VCaP (cell line): Measurements from ENCODE around the gene MRPL21.

Source experiments
- H3K27ac ChIP-seq: fragments of 450-650 bp; 2 replicates; pipeline ENCODE4 v1.5.1; 2017
- TF ChIP-seq, protein P1 (sequence below): fragments of 450-650 bp; conservative IDR thresholded peaks from 2 replicates; pipeline ENCODE4 v1.5.1; 2017; ENCODE audit warnings: mild to moderate bottlenecking, moderate library complexity

Gene MRPL21

DNA sequence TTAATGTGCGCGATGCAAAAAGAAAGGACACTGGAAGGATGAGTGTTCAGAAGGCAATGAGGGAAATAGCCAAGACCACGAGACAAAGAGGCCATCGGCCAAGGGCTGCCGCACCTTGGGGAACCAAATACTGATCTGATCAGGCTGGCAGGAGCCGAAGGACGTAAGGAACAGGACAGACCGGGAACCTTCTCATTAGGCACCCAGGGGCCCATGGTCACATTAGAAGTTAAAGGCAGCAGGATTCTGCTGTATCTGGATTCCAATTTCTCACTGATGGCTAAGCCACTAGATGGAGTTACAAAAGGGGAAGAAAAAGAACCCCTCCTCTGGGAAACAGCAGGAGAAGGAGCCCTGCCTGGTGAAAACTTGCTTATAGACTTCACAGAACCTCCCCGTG is 33.2 kb downstream of the MRPL21 start:
- H3K27ac ChIP-seq, result no peak overlapping the region

DNA sequence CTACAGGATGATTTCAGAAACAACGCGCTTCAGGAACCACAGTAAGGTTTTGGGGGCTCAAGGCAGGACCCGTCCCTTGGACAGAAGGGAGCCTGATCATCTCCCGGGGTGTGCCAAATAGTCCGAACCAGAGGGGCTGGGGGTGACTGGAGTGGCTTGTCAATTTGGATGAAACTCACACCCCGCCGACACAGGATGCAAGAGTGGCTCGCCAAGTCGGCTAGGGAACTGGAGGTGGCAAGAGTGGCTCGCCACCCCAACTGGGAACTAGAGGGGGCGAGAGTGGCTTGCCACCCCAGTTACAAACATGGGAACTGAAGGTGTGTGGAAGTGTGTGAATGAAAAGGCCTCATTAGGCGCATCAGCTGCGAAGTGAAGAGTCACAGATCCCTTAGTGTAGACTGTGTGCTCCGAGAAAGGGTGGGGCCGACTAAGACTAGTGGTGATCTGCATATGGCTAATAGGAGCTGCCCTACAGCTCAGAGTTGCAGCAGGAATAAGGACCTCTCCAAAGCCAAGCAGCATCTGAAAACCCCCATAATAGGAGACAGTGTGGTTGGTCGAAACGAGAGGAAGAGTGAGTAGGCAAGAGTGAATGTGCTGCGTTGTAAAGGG is 35.3 kb downstream of the MRPL21 start:
- H3K27ac ChIP-seq, result no peak overlapping the region
- TF ChIP-seq, protein P1, sequence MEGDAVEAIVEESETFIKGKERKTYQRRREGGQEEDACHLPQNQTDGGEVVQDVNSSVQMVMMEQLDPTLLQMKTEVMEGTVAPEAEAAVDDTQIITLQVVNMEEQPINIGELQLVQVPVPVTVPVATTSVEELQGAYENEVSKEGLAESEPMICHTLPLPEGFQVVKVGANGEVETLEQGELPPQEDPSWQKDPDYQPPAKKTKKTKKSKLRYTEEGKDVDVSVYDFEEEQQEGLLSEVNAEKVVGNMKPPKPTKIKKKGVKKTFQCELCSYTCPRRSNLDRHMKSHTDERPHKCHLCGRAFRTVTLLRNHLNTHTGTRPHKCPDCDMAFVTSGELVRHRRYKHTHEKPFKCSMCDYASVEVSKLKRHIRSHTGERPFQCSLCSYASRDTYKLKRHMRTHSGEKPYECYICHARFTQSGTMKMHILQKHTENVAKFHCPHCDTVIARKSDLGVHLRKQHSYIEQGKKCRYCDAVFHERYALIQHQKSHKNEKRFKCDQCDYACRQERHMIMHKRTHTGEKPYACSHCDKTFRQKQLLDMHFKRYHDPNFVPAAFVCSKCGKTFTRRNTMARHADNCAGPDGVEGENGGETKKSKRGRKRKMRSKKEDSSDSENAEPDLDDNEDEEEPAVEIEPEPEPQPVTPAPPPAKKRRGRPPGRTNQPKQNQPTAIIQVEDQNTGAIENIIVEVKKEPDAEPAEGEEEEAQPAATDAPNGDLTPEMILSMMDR, result no peak

More for the DNA sequence above, 33.2 kb downstream of the MRPL21 start:
- TF ChIP-seq, protein P1, result peak; percentile 13; the same call in 1 of the 2 replicates

DNA sequence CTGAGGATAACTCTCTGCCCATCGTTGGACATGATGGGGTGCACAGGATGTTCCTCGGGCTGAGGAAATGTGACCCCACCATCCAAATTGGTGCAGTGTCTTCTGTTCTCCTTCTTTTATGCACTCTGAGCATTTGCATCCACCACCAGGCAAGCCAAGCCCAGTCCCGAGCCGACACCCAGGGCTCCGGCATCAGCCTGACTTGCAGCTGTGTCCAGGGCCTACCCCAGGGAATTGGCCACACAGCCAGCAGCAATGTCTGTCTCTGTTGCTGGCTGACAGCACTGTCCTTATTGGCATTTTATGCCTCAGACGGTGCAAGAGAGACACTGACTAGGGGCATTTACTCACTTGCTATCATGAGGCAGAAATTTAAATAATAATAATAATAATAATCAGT is 36.6 kb downstream of the MRPL21 start:
- H3K27ac ChIP-seq, result no peak overlapping the region
- TF ChIP-seq, protein P1, result no peak

DNA sequence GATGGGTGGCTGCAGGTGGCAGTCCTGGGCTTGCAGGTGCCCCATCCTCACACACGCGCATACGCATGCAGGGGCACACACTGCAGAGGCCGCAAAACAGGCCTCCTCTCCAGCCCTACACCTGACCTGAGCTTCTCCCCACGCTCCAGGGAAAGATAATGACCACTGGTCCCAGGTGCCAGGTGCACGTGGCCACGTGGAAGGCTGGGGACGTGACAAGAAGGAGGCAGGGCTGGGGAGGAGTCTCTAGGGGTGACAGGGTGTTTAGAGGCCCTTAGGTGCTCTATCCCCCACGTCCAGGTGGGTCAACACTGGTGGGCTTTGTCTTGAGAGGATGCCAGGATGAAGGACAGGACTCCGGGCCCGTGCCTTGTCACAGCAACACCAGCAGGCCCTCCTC is 38.4 kb downstream of the MRPL21 start:
- H3K27ac ChIP-seq, result no peak overlapping the region
- TF ChIP-seq, protein P1, result no peak

DNA sequence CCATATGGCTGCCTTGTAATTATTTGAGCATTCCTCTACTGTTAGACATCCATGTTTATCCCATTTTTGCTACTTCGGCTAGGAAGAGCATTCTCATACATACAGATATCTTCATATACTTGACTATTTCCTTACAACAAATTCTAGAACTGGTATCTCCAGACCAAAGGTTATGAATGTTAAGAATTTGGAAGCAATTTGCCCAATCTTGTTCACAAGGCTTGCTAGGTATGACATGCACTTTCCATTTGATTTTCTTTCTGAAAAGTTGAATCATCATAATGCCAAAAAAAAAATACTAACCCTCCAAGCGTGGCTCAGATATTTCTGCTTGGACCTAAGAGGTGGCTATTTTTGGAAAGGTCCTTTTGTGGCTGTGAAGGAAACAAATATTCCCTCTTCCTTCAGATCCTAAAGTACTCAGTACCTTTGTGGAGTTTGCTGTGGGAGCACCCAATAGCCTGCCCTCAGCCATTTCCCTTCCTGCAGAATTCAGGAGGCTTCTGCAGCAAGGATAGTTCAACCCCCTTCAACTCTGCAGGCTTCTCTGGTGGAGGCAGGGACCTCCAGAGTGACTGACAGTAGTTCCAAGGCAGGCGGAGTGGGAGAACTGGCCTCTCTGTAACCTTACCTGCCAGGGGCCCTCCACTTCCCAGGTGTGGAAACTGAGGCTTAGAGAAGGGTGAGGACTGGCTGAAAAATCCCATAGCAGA is 39.9 kb downstream of the MRPL21 start:
- H3K27ac ChIP-seq, result no peak overlapping the region
- TF ChIP-seq, protein P1, result no peak

DNA sequence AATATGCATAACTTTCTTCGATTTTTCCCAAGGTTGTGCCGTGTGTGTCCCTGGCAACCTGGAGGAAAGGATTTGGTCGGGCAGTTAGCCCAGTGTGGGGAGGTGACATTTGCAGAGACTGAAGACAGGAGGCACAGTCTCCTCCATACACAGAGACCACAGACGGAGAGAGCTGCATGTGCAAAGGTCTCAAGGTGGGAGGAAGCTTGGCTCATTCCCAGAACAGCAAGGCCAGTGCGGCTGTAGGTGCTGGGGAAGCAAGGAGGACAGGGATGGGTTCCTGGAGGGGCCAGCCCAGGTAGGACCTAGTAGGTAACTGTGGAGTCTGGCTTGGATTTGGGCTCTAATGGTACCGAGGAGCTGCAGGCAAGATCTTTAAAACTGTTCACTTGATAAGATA is 41.2 kb downstream of the MRPL21 start:
- TF ChIP-seq, protein P1, result no peak
- no peak overlapping the region for H3K27ac ChIP-seq

DNA sequence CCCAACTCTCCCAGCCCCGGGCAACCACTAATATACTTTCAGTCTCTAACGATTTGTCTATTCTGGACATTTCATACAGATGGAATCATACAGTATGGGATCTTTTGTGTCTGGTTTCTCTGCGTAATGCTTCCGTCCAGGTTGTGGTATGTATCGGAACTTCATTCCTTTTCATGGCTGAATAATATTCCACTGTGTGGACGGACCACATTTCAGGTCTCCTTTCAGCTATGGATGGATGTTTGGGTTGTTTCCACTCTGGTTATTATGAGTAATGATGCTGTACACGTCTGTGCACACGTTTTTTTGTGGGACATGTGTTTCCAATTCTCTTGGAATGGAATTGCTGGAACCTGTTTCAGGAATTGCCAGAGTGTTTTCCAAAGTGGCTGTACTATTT is 44.5 kb downstream of the MRPL21 start:
- no peak overlapping the region for H3K27ac ChIP-seq
- TF ChIP-seq, protein P1, result no peak
